Hypothalamus (tissue), 51 donors: Measurements from ENCODE around the gene MYH7B.

Experiments used
- DNase-seq, 51 donors: peaks; one replicate each; lab custom pipeline; 2025; lab: John Stamatoyannopoulos, UW

MYH7B gene

DNA sequence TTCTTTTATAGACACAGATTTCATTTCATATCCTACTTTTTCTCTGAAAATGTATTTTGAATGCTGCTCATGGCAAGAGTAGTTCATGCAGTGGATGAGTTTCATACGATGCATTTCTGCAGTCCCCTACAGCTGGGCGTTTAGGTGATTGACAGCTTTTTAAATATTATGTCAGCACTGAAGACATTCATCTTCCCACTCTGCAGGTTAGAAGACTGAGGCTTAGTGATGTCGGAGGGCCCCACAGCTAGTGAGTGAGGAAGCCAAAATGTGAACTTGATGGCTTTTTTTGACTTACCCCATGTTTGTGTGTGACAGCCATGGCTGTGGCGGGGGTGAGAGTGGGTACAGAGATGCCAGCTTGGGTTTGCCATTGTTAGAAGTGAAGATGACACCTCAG lies 33.5 kb downstream of the MYH7B start:
- no peak for DNase-seq

DNA sequence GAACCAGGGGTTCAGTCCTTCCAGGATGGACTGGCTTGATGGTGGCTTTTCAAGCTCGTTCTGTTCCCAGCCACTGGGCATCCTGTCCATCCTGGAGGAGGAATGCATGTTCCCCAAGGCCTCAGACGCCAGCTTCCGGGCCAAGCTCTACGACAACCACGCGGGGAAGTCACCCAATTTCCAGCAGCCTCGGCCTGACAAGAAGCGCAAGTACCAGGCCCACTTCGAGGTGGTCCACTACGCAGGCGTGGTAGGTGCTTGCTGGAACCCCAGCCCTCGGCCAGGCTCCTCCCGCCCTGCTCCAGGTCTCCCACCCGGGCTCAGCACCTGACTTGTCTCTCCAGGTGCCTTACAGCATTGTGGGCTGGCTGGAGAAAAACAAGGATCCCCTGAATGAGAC lies 34.0 kb downstream of the MYH7B start:
- no peak for DNase-seq

DNA sequence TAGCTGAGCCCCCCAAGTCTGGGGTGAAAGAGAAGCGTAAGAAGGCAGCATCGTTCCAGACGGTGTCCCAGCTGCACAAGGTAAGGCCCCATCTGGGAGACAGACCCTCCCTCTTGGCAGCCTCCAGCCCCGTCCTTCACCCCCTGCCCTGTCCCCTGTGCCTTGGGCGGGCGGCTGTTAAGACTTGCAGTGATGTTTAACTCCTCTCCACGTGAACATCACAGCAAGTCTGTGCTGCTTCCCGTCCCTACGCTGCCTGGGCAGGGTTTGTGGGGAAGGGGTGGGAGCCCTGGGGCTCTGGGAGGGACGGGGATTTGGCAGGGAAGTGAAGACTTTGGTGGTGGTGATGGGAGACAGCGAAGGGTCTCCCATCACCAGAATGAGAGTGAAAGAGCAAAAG lies 34.6 kb downstream of the MYH7B start:
- DNase-seq, result no peak

DNA sequence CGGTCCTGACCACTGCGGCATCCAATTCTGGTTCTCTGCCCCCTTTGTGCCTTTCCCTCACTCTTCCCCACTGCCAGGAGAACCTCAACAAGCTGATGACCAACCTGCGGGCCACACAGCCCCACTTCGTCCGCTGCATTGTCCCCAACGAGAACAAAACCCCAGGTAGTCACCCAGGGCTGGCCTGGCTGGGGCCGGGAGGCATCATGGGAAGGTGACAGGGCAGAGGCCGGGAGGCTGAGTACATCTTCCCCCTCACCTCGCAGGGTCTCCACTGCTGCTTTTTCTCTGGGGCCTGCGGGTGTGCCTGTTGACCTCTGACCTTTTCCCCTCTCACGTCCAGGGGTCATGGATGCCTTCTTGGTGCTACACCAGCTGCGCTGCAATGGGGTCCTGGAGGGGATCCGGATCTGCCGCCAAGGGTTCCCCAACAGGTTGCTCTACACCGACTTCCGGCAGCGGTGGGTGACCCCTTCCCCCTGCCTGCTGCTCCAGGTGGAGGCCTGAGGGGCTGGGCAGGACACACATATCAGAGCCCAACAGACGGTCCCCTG lies 35.1 kb downstream of the MYH7B start:
- DNase-seq, result no peak

DNA sequence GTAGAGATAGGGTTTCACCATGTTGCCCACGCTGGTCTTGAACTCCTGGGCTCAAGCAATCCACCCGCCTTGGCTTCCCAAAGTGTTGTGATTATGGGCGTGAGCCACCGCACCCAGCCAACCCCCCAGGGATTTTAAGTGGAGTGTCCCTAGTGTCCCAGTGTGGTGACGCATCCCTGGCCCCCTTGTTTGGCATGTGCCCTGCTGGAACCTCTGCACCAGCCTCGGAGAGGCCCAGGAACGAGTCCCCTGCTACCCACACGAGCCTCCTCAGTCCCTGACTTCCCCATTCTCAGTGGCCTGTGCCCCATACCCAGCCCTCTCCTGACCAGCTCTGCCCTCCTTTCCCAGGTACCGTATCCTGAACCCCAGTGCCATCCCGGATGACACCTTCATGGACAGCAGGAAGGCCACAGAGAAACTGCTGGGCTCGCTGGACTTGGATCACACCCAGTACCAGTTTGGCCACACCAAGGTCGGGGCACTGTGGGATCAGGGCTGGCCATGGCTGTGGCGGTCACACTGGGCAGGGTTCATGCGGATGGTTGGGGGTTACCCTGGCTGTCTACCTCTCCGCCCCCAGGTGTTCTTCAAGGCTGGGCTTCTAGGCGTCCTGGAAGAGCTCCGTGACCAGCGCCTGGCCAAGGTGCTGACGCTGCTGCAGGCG lies 37.2 kb downstream of the MYH7B start:
- DNase-seq, result no peak

DNA sequence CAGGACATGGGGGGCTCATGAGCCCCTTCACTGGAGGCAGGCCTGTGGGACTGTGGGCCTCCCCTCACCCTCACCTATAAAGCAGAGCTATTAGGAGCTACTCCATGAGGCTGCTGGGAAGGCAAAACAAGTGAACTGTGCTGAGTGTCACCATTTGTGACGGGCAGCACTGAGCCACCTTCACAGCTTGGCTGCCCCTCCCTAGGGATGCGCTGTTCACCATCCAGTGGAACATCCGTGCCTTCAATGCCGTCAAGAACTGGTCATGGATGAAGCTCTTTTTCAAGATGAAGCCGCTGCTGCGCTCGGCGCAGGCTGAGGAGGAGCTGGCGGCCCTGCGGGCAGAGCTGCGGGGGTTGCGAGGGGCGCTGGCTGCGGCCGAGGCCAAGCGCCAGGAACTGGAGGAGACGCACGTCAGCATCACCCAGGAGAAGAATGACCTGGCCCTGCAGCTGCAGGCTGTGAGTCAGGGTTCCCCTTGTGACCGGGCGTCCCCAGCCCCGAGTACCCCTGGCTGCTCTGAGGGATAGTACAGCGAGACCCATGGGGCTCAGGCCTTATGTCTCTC lies 38.4 kb downstream of the MYH7B start:
- DNase-seq, result no peak

DNA sequence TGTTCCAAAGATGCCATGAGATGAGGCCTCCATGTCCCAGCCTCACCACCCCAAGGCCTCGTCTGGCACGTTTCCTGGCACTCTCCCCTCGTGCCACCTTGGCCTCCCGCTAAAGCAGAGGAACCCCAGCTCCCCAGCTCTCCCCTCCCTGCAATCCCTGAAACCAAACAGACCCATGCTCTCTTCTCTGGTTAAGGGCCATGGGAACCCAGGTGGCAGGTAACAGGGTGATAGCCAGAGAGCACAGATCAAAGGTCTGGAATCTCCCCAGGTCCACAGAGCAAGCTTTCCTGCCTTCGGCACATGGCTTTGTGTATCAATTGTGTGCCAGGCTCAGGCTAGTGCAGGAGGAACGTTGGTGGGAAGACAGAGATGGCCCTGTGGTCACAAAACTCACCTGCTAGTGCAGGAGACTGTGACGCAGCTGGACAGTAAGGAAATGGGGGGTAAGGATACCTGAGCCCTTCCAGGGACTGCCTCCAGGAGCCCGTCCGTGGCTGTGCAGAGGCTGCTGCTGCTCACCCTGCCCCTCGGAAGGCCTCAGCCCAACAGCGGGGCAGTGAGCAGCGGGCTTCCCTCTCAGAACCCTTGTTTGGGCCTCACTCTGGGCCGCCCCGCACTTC lies 39.0 kb downstream of the MYH7B start:
- no peak for DNase-seq

DNA sequence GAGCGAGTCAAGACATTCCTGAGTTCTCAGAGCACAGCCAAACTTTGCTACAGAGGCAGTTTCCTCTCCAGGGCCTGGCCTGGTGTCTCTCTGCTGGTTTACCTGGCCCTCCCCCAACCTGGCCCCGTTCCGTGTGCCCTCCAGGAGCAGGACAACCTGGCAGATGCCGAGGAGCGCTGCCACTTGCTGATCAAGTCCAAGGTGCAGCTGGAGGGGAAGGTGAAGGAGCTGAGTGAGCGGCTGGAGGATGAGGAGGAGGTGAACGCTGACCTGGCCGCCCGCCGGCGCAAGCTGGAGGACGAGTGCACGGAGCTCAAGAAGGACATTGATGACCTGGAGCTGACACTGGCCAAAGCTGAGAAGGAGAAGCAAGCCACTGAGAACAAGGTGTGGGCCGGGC lies 39.5 kb downstream of the MYH7B start:
- DNase-seq, result no peak

DNA sequence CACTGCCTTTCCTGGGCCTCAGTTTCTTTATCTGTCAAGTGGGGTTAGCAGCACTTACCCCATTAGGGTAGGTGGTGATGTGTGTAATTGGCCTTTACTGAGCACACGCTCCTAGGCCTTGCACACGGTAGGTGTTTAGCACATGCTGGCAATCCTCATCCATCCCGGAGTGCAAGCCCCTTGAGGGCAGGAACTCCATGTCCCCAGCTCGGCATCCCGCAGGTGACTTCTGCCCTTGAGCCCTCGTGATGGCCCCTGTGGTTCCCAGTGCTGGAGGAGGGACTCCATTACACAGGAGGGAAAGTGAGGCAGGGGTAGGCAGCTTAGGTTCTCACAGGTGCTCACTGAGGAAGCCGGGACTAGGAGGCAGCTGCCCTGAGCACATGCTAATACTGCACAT lies 40.0 kb downstream of the MYH7B start:
- DNase-seq, result no peak

DNA sequence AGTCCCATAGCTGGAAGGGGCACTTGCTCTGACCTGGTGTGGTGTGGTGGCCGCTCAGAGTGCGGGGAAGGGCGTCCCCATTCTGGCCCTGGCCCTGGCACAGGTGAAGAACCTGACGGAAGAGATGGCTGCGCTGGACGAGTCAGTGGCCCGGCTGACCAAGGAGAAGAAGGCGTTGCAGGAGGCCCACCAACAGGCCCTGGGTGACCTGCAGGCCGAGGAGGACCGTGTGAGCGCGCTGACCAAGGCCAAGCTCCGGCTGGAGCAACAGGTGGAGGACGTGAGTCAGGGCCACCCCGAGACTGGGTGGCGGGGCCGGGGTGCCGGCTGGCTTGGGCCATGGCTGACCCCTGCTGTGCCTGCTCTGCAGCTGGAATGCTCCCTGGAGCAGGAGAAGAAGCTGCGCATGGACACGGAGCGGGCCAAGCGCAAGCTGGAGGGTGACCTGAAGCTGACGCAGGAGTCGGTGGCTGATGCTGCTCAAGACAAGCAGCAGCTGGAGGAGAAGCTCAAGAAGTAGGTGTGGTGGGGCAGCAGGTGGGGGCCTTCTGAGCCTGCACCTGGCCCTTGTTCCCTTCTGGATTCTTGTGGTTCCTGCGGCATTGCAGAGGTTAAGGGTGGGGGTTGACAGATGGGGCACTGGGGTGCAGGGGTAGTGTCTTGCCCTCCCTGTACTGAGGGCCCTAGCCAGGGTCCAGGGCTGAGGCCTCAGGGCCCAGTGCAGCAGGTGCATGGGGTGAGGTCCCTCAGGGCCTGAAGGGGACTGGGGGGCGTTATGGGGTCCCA lies 40.8 kb downstream of the MYH7B start:
- no peak for DNase-seq

DNA sequence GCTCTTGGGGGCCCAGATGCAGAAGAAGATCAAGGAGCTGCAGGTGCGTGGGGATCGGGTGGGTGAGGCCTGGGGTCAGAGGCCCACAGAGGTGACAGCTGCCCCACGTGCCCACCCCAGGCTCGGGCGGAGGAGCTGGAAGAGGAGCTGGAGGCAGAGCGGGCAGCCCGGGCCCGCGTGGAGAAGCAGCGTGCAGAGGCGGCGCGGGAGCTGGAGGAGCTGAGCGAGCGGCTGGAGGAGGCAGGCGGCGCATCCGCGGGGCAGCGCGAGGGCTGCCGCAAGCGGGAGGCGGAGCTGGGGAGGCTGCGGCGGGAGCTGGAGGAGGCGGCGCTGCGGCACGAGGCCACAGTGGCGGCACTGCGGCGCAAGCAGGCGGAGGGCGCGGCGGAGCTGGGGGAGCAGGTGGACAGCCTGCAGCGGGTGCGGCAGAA lies 41.5 kb downstream of the MYH7B start:
- DNase-seq, result peak in 24 of 51 donors; percentile 13 to 59 (median 30)

DNA sequence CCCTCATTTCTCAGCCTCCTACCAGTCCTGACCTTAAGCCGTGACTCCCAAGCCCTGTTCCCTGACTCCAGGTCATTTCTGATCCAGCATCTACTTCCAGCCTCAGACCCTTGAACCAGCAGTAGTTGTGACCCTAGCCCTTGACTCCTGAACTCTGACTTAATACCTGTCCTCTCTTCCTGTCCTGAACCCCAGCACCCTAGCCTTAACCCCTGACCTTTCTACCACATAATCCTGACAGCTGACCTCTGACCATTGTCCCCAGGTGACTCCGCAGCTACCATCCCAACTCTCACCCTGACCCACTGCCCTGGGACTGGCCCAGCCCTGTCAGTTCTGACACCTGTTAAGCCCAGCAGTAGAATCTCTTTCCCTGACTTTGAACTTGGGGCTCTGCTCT lies 42.1 kb downstream of the MYH7B start:
- no peak for DNase-seq

DNA sequence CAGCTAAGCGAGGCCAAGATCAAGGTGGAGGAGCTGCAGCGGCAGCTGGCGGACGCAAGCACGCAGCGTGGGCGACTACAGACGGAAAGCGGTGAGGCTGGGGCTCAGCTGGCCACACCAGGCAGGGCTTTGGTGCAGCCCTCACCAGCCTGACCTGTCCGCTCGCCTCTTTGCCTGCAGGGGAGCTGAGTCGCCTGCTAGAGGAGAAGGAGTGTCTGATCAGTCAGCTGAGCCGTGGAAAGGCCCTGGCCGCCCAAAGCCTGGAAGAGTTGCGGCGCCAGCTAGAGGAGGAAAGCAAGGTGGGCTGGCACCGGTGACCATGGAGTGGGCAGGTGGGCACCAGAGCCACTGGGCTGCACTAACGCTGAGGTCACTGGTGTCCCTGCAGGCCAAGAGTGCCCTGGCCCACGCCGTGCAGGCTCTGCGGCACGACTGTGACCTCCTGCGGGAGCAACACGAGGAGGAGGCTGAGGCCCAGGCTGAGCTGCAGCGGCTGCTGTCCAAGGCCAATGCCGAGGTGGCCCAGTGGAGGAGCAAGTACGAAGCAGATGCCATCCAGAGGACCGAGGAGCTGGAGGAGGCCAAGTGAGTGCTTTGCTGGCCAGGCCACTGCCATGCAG lies 42.8 kb downstream of the MYH7B start:
- no peak for DNase-seq

DNA sequence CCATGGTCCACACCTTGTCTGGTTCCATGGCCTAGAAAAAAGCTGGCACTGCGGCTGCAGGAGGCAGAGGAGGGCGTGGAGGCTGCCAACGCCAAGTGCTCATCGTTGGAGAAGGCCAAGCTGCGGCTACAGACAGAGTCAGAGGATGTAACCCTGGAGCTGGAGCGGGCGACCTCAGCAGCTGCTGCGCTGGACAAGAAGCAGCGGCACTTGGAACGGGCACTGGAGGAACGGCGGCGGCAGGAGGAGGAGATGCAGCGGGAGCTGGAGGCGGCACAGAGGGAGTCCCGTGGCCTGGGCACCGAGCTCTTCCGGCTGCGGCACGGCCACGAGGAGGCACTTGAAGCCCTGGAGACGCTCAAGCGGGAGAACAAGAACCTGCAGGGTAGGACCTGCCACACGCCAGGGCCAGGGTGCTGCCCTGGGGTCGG lies 43.4 kb downstream of the MYH7B start:
- DNase-seq, result no peak

DNA sequence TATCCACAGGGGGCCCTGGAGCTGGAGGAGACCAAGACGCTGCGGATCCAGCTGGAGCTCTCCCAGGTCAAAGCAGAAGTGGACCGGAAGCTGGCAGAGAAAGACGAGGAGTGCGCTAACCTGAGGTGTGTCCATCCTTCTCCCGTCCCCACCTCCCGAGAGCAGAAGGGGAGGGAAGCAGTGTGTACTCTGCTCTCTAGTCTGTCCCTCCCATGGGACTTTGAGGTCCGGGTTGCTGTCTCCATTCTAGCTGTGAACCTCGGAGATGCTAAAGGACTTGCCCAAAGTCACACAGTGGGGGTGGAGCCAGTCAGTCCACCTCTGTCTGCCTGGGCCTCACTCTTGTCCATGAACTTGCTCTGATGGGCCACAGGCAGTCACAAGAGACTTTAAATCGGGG lies 44.1 kb downstream of the MYH7B start:
- no peak for DNase-seq

DNA sequence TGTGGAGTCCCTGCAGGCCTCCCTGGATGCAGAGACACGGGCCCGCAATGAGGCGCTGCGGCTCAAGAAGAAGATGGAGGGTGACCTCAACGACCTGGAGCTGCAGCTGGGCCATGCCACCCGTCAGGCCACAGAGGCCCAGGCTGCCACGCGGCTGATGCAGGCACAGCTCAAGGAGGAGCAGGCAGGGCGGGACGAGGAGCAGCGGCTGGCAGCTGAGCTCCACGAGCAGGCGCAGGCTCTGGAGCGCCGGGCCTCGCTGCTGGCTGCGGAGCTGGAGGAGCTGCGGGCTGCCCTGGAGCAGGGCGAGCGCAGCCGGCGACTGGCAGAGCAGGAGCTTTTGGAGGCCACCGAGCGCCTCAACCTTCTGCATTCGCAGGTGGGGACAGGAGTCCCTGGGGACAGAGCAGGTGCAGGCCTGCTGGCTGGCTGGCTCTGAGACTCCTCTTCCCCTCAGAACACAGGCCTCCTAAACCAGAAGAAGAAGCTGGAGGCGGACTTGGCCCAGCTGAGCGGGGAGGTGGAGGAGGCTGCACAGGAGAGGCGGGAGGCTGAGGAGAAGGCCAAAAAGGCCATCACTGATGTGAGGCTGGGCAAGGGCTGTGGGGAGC lies 44.7 kb downstream of the MYH7B start:
- no peak for DNase-seq

DNA sequence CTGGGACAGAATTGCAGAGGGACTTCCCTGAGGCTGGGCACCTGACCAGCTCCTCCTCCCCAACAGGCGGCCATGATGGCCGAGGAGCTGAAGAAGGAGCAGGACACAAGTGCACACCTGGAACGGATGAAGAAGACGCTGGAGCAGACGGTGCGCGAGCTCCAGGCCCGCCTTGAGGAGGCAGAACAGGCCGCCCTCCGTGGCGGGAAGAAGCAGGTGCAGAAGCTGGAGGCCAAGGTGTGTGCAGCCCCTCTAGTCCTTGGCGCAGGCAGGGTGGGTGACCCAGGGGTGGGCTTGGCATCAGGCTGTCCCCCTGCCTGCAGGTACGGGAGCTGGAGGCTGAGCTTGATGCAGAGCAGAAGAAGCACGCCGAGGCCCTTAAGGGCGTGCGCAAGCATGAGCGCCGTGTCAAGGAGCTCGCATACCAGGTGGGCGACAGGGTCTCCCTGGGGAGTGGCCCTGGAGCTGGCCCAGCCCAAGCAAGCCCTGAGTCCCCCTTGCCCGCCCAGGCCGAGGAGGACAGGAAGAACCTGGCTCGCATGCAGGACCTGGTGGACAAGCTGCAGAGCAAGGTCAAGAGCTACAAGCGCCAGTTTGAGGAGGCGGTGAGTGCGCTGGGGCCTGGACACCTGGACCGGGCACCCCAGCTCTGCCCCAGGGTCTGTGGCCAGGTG lies 45.4 kb downstream of the MYH7B start:
- no peak for DNase-seq

DNA sequence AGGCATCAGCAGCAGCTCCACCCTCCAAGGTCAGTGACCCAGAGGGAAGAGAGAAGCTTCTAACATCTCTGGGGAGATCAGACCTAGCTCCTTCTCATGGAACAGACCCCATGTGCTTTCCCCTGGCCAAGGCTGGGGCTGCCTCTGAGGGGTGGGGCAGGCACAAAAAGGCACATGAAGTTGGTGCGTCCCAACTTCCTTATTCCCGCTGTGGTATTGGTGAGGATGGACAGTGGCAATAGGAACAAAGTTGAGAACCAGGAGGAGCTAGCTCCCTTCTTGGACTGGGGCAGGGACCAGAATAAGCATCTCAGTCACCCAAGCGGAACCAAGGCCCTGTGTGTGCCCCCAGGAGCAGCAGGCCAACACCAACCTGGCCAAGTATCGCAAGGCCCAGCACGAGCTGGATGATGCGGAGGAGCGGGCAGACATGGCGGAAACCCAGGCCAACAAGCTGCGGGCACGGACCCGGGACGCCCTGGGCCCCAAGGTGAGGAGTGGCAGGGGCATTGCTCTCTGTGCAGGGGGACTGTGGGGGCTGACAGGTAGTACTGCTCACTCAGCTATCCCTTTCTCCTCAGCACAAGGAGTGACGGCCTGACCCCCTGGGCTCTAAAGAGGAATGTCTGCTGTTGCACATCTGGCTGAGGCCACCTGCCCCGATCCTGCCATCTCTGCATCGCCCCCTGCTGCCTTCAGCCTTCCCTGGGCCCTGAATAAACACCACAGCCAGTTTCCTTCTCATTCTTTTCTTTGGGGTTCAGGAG lies 46.1 kb downstream of the MYH7B start:
- no peak for DNase-seq
